IMR-90 (cell line): ENCODE results near the gene ADAMTS17. TPM values are rescaled to one million over a fixed set of nuclear protein-coding genes. Genes with fewer than 3 reads are reported as not detected.

Experiments
- ATAC-seq: fragments of 200-7000 bp; cut with Tn5 transposase; 2 replicates; pipeline ENCODE4 v1.9.1; 2020; ENCODE audit warnings: low read depth, mild to moderate bottlenecking, moderate library complexity
- BruUV-seq: library from RNA; stranded (reverse); fragments of 400-500 nt; replicated peaks from 2 replicates; lab custom pipeline; 2021; lab: Mats Ljungman, UMichigan
- CTCF ChIA-PET: fragments of 300-600 bp; formaldehyde crosslinking; extraction: SDS; loops from one replicate; lab custom pipeline; 2021; ENCODE audit warnings: antibody characterized with exemption; lab: Yijun Ruan, JAX
- POLR2A ChIA-PET: fragments of 300-600 bp; sonication (Branson Sonifier 250); formaldehyde crosslinking; loops from one replicate; lab custom pipeline; 2022; ENCODE audit warnings: antibody characterized with exemption; ENCODE audit not compliant: unreplicated experiment; lab: Charles Lee
- DNase-seq: peaks from one replicate; pipeline ENCODE4 v3.0.0; 2013
- H2AFZ ChIP-seq: replicated peaks from 2 replicates; pipeline ENCODE3; 2013; ENCODE audit warnings: low read length, mild to moderate bottlenecking; ENCODE audit not compliant: poor library complexity
- H2AK5ac ChIP-seq: 2 replicates; pipeline ENCODE4 v1.6.1; 2013; ENCODE audit warnings: low read depth, low read length, inconsistent platforms
- H2AK9ac ChIP-seq: replicated peaks from 2 replicates; pipeline ENCODE3; 2013; ENCODE audit warnings: mild to moderate bottlenecking, low read depth, low read length, moderate library complexity; ENCODE audit not compliant: poor library complexity
- H2BK120ac ChIP-seq: 2 replicates; pipeline ENCODE4 v1.6.1; 2013; ENCODE audit warnings: low read depth, low read length, inconsistent platforms
- H2BK15ac ChIP-seq: 3 replicates; pipeline ENCODE4 v1.6.1; 2013; ENCODE audit warnings: low read depth, low read length, inconsistent platforms
- H2BK20ac ChIP-seq: 2 replicates; pipeline ENCODE4 v1.6.1; 2013; ENCODE audit warnings: low read depth, mild to moderate bottlenecking, inconsistent platforms, low read length, moderate library complexity
- H2BK5ac ChIP-seq: 2 replicates; pipeline ENCODE4 v1.6.1; 2013; ENCODE audit warnings: mild to moderate bottlenecking, low read depth, low read length, inconsistent platforms; ENCODE audit not compliant: poor library complexity, severe bottlenecking
- H3K14ac ChIP-seq: replicated peaks from 2 replicates; pipeline ENCODE4 v1.6.1; 2013; ENCODE audit warnings: low read depth, low read length, inconsistent platforms
- H3K18ac ChIP-seq: 2 replicates; pipeline ENCODE4 v1.6.1; 2013; ENCODE audit warnings: low read depth, low read length, control low read depth
- H3K23ac ChIP-seq: 2 replicates; pipeline ENCODE4 v1.6.1; 2013; ENCODE audit warnings: low read depth, low read length, inconsistent platforms
- H3K27ac ChIP-seq: 2 replicates; pipeline ENCODE4 v1.5.1; 2013; ENCODE audit warnings: mild to moderate bottlenecking, control low read depth, low read length; ENCODE audit not compliant: insufficient read depth
- H3K27me3 ChIP-seq: 2 replicates; pipeline ENCODE4 v1.6.1; 2013; ENCODE audit warnings: low read length; ENCODE audit not compliant: control insufficient read depth, insufficient read depth
- H3K36me3 ChIP-seq: 2 replicates; pipeline ENCODE4 v1.6.1; 2013; ENCODE audit warnings: low read length, mixed read lengths; ENCODE audit not compliant: control insufficient read depth, insufficient read depth
- H3K4ac ChIP-seq: 2 replicates; pipeline ENCODE4 v1.6.1; 2013; ENCODE audit warnings: low read depth, low read length, inconsistent platforms
- H3K4me1 ChIP-seq: 2 replicates; pipeline ENCODE4 v1.6.1; 2013; ENCODE audit warnings: low read length, mixed read lengths; ENCODE audit not compliant: control insufficient read depth, insufficient read depth
- H3K4me2 ChIP-seq: 2 replicates; pipeline ENCODE4 v1.6.1; 2013; ENCODE audit warnings: low read depth, mild to moderate bottlenecking, control low read depth, low read length, moderate library complexity
- H3K4me3 ChIP-seq: 2 replicates; pipeline ENCODE4 v1.5.1; 2013; ENCODE audit warnings: low read depth, mild to moderate bottlenecking, control low read depth, low read length, moderate library complexity; ENCODE audit not compliant: insufficient read depth
- H3K56ac ChIP-seq: 2 replicates; pipeline ENCODE4 v1.6.1; 2013; ENCODE audit warnings: low read length, inconsistent platforms; ENCODE audit not compliant: insufficient read depth; ENCODE audit errors: extremely low read depth
- H3K79me1 ChIP-seq, 2 experiments: 2 replicates each; pipeline ENCODE4 v1.6.1; 2013; ENCODE audit warnings: low read length in 2 of 2, inconsistent platforms in 1 of 2, low read depth in 1 of 2
- H3K9ac ChIP-seq: 2 replicates; pipeline ENCODE4 v1.6.1; 2013; ENCODE audit warnings: low read depth, low read length, control low read depth
- H3K9me1 ChIP-seq: 2 replicates; pipeline ENCODE4 v1.6.1; 2013; ENCODE audit warnings: low read length, inconsistent platforms; ENCODE audit not compliant: insufficient read depth
- H3K9me3 ChIP-seq: 2 replicates; pipeline ENCODE4 v1.6.1; 2013; ENCODE audit warnings: low read length; ENCODE audit not compliant: control insufficient read depth, insufficient read depth
- H4K20me1 ChIP-seq: 2 replicates; pipeline ENCODE4 v1.6.1; 2013; ENCODE audit warnings: low read length, inconsistent platforms; ENCODE audit not compliant: insufficient read depth
- H4K5ac ChIP-seq: 2 replicates; pipeline ENCODE4 v1.6.1; 2013; ENCODE audit warnings: mild to moderate bottlenecking, low read depth, low read length, control low read depth
- H4K8ac ChIP-seq, 2 experiments: 2 replicates each; pipeline ENCODE4 v1.6.1; 2013; ENCODE audit warnings: low read depth in 2 of 2, low read length in 2 of 2, control low read depth in 1 of 2, inconsistent platforms in 1 of 2
- H4K91ac ChIP-seq: 2 replicates; pipeline ENCODE4 v1.6.1; 2013; ENCODE audit warnings: low read depth, low read length, inconsistent platforms; ENCODE audit not compliant: insufficient read depth
- BHLHE40 ChIP-seq: fragments of 150-350 bp; IDR thresholded peaks from 2 replicates; pipeline ENCODE4 v1.6.1; 2016; ENCODE audit warnings: mild to moderate bottlenecking, low read depth, low read length
- CHD1 ChIP-seq: IDR thresholded peaks from 2 replicates; pipeline ENCODE4 v1.6.1; 2012; ENCODE audit warnings: low read depth, low read length, improper control_type of control experiment
- FOS ChIP-seq: fragments of 150-350 bp; IDR thresholded peaks from 2 replicates; pipeline ENCODE4 v1.6.1; 2016; ENCODE audit warnings: low read depth, low read length
- MAZ ChIP-seq: IDR thresholded peaks from 2 replicates; pipeline ENCODE4 v1.6.1; 2012; ENCODE audit warnings: low read depth, mild to moderate bottlenecking, low read length, improper control_type of control experiment, moderate library complexity, borderline replicate concordance
- MXI1 ChIP-seq: IDR thresholded peaks from 2 replicates; pipeline ENCODE4 v1.6.1; 2012; ENCODE audit warnings: low read depth, mild to moderate bottlenecking, low read length, moderate library complexity, borderline replicate concordance
- NFE2L2 ChIP-seq: fragments of 150-350 bp; IDR thresholded peaks from 2 replicates; pipeline ENCODE4 v1.6.1; 2016; ENCODE audit warnings: low read depth, mild to moderate bottlenecking, low read length
- POLR2A ChIP-seq: IDR thresholded peaks from 2 replicates; pipeline ENCODE4 v1.6.1; 2012; ENCODE audit warnings: mild to moderate bottlenecking, low read depth, low read length
- RCOR1 ChIP-seq: IDR thresholded peaks from 2 replicates; pipeline ENCODE4 v1.6.1; 2012; ENCODE audit warnings: mild to moderate bottlenecking, low read length, improper control_type of control experiment; ENCODE audit not compliant: insufficient replicate concordance
- RFX5 ChIP-seq: IDR thresholded peaks from 2 replicates; pipeline ENCODE4 v1.8.0; 2012; ENCODE audit warnings: low read depth, mild to moderate bottlenecking, low read length, moderate library complexity
- SMC3 ChIP-seq: fragments of 150-350 bp; IDR thresholded peaks from 2 replicates; pipeline ENCODE4 v1.6.1; 2016; ENCODE audit warnings: low read depth, mild to moderate bottlenecking, antibody characterized with exemption, low read length, moderate library complexity
- WGBS, 2 experiments: methylation state at CpG; one replicate each; pipeline versions ENCODE4 v1.1.5 to v1.1.7; 2013; ENCODE audit warnings: missing lambda C conversion rate in 2 of 2; ENCODE audit not compliant: insufficient read length in 1 of 2; ENCODE audit errors: extremely low coverage in 2 of 2; 5-methylcytosine and 5-hydroxymethylcytosine counted together
- dilution Hi-C: fragments of 300-500 bp; cut with HindIII; formaldehyde crosslinking; loops from one replicate; pipeline ENCODE4 v1.14.3; 2018; ENCODE audit warnings: low sequenced_read_pairs; ENCODE audit not compliant: unreplicated experiment
- in situ Hi-C: fragments of 300-500 bp; cut with MboI; formaldehyde crosslinking; loops from 3 replicates; pipeline ENCODE4 v1.14.3; 2019; ENCODE audit warnings: low sequenced_read_pairs, inconsistent platforms, mixed read lengths
- intact Hi-C: fragments of 100-400 bp; cut with micrococcal nuclease; formaldehyde crosslinking; loops from 2 replicates; pipeline ENCODE4 v1.10.0; 2022
- polyA plus RNA-seq, 3 experiments: library from polyadenylated mRNA; depleted of rRNA; stranded (reverse); fragments of >200 nt; gene quantifications; 2 replicates each; pipeline ENCODE4 v1.2.3, GENCODE V29; 2012; ENCODE audit warnings: low replicate concordance in 1 of 3
- total RNA-seq: library from RNA; depleted of rRNA; stranded (reverse); fragments of >200 nt; gene quantifications from 2 replicates; pipeline ENCODE4 v1.2.3, GENCODE V29; 2012
- TF ChIP-seq, protein P1 (sequence below): fragments of 150-350 bp; IDR thresholded peaks from 2 replicates; pipeline ENCODE4 v1.6.1; 2017; ENCODE audit warnings: mild to moderate bottlenecking, antibody characterized with exemption, low read length, low read depth
- TF ChIP-seq, protein P2 (sequence below): conservative IDR thresholded peaks from 2 replicates; pipeline ENCODE4 v1.5.1; 2012; ENCODE audit warnings: mild to moderate bottlenecking, low read depth, low read length, improper control_type of control experiment
- TF ChIP-seq, protein P3 (sequence below): fragments of 150-350 bp; IDR thresholded peaks from 2 replicates; pipeline ENCODE4 v1.6.1; 2016; ENCODE audit warnings: low read depth, mild to moderate bottlenecking, low read length, moderate library complexity, borderline replicate concordance

ADAMTS17 gene
- total and polyA plus RNA-seq, 2 of the 4 experiments (the other 2 are of a cell fraction), result 0.03 TPM; not detected in 1

DNA sequence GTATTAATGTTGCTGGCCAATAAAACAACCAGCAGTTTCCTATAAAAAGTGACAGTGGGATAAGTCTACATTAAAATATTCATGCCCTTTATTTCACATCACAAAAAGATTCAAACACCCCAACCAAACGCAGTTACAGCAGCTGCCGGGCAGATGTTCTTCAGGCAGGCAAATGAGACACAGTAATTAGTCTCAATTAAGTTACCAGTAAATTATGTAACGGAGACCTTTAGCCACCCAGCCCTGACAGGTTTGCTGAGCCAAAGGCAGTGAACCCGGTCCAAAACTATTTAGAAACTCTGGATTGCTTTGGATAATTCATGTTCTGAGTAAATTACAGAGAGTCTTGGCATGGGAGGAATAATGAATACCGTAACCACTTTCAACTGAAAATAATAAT lies 319.4 kb downstream of the ADAMTS17 start:
- Histone ChIP-seq H2BK5ac (no peak overlapping the region), H3K9me3 (peaks cover 9% of the 10 kb centered on the region; the same call in 1 of the 2 replicates), H3K9ac (no peak overlapping the region), H3K4ac (no peak overlapping the region), H3K4me1 (no peaks in the 10 kb centered on the region), H3K36me3 (no peaks in the 10 kb centered on the region), H3K4me2 (no peak overlapping the region), H4K20me1 (no peaks in the 10 kb centered on the region), H2BK20ac (no peak overlapping the region), H3K23ac (no peak overlapping the region), H3K18ac (no peak overlapping the region), H2AFZ (no peak overlapping the region), H2AK9ac (no peak overlapping the region), H3K27ac (no peak overlapping the region), H3K27me3 (no peaks in the 10 kb centered on the region), H3K9me1 (no peaks in the 10 kb centered on the region), H3K14ac (no peak overlapping the region), H3K4me3 (no peak overlapping the region), H4K91ac (no peak overlapping the region), H2AK5ac (no peak overlapping the region), H4K8ac (no peak overlapping the region), H2BK15ac (no peak overlapping the region), H2BK120ac (no peak overlapping the region), H3K79me1 (no peaks in the 10 kb centered on the region), H3K56ac (no peak overlapping the region), H4K5ac (no peak overlapping the region)
- no TSS peak for BruUV-seq
- in situ Hi-C loops, result no loop called here
- ChIA-PET POLR2A (no interaction called here), CTCF (no interaction called here)
- TF ChIP-seq, protein P1, sequence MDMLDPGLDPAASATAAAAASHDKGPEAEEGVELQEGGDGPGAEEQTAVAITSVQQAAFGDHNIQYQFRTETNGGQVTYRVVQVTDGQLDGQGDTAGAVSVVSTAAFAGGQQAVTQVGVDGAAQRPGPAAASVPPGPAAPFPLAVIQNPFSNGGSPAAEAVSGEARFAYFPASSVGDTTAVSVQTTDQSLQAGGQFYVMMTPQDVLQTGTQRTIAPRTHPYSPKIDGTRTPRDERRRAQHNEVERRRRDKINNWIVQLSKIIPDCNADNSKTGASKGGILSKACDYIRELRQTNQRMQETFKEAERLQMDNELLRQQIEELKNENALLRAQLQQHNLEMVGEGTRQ, result no peak
- TF ChIP-seq BHLHE40 (no peak), CHD1 (no peak), MXI1 (no peak), FOS (no peak), SMC3 (no peak), RCOR1 (no peak), POLR2A (no peak), NFE2L2 (no peak), RFX5 (no peak), MAZ (no peak)
- TF ChIP-seq, protein P2, sequence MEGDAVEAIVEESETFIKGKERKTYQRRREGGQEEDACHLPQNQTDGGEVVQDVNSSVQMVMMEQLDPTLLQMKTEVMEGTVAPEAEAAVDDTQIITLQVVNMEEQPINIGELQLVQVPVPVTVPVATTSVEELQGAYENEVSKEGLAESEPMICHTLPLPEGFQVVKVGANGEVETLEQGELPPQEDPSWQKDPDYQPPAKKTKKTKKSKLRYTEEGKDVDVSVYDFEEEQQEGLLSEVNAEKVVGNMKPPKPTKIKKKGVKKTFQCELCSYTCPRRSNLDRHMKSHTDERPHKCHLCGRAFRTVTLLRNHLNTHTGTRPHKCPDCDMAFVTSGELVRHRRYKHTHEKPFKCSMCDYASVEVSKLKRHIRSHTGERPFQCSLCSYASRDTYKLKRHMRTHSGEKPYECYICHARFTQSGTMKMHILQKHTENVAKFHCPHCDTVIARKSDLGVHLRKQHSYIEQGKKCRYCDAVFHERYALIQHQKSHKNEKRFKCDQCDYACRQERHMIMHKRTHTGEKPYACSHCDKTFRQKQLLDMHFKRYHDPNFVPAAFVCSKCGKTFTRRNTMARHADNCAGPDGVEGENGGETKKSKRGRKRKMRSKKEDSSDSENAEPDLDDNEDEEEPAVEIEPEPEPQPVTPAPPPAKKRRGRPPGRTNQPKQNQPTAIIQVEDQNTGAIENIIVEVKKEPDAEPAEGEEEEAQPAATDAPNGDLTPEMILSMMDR, result no peak
- TF ChIP-seq, protein P3, sequence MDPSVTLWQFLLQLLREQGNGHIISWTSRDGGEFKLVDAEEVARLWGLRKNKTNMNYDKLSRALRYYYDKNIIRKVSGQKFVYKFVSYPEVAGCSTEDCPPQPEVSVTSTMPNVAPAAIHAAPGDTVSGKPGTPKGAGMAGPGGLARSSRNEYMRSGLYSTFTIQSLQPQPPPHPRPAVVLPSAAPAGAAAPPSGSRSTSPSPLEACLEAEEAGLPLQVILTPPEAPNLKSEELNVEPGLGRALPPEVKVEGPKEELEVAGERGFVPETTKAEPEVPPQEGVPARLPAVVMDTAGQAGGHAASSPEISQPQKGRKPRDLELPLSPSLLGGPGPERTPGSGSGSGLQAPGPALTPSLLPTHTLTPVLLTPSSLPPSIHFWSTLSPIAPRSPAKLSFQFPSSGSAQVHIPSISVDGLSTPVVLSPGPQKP, result no peak
- ATAC-seq (no peak), DNase-seq (no peak)
- no CpG with 5 or more reads among the region's 5 CpGs for WGBS, 2 experiments
- dilution Hi-C loops, result no loop called here
- intact Hi-C loops, result no loop called here
